Stimulated activated naive CD4-positive, alpha-beta T cell (primary cell): ENCODE results near the gene PTPRT.
"Not testable (repeated sequence)": the region's sequence is repeated elsewhere in the genome, so short reads cannot be mapped to it uniquely, and the experiment has no call there.

Experiments
- DNase-seq, 6 experiments: peaks; one replicate each; lab custom pipeline; 2025; lab: John Stamatoyannopoulos, UW

PTPRT gene

DNA sequence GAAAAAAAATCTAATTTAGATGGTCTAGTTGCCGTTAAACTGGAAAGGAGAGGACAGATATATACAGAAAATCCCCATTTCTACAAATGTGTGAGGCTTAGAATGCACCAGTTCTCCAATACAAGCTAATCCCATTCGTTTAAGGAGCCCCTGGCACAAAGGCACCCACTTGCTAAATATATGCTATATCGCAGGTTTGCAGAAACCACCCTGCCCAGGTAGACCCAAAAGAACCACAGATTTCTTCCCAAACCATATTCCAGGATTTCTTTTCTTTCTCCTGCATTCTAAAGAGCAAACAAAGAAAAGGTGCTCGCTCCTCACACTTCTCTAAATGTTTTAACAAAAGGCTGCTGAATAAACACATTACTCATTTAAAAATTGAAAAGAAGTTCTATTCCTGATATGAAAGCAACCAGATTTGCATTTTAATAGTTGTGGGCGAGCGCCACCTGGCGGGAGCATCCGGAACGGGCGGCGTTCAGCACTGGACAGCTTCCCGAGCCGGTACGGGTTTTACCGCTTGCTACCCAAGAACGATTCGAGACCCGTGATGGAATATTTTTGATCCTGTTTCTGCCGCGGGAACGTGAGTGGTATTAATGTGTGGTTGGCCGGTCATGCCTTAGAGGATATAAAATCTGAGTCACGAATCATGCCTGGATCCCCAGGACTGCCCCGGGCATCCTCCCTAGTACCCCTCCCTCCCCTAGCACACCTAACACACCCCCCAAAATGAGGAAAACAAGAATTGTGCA is 2.1 kb downstream of the PTPRT start:
- peak in 5 of 6 experiments; percentile 3 to 31 (median 20) for DNase-seq

DNA sequence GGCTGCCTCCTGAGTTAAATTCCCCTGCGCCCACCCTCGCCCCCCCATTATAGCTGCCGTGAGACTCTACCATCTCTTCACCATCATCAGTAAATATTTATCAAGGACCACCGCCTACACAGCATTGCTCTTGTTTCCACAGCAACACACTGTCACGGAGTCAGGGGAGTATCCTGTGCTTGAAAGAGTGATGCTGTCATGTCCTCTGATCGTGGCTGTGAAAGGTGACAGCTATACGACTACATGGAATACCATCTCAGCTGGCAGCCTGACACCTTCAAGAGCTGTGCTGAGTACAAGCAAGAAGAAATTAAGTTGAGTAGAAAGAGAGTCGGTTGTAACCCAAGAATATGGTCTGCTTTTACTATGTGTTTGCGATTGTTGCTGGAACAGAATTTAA is 3.4 kb downstream of the PTPRT start:
- no peak for DNase-seq

DNA sequence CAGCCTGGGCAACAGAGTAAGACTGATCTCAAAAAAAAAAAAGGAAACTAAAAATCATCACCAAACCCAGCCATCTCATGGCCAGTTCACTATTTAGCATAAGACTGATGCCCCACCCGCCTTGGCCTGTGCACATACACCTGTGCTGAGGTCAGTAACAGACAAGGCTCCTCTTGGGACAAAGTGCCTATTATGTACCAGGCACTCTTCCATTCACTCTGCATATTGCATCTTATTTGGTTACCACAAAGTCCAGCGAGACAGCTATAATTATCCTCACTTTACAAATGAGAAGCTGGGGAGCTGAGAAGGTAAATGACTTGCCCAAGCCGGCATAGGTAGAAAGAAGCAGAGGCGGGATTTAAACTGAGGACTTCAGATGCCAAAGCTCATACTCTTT is 3.8 kb downstream of the PTPRT start:
- DNase-seq: no peak

DNA sequence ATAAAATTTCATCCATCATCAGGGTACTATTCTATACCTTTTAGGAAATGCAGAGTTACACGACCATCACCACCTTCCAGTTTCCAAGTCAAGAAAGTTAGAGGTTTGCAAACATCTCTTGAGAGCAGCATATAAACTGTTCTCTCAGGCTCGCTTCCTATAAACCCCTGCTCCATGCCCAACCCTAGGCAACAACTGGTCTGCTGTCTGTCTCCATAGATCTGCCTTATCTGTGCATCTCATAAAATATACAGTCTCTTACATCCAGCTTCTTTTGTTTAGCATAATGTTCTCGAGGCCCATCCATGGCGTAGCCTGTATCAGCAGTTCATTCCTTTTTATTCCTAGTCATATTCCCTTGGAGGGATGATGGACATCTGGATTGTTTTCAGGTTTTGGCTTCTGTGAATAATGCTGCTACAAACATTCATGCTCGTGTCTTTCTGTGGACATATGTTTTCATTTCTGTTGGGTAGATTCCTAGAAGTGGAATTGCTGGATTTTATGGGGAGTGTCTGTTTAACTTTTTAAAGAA is 6.1 kb downstream of the PTPRT start:
- DNase-seq: no peak

DNA sequence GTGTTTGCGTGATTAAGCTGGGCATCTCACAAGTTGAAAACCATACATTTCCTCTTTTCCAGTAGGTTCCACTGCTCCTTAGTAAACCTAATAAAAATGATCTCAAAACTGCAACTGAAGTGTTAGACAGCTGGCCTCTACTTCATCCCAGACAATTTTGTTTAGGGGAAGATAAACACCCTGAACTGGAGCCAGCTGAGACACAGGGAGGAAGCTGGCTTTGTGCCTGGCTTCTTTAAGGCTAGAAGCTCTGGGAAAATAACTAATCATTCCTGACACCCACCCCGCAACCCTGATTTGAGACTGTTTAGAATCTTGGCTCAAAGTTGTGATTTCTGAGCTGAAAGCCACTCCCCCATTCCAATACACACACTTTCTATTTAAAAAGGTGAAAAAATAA is 11.6 kb downstream of the PTPRT start:
- no peak for DNase-seq

DNA sequence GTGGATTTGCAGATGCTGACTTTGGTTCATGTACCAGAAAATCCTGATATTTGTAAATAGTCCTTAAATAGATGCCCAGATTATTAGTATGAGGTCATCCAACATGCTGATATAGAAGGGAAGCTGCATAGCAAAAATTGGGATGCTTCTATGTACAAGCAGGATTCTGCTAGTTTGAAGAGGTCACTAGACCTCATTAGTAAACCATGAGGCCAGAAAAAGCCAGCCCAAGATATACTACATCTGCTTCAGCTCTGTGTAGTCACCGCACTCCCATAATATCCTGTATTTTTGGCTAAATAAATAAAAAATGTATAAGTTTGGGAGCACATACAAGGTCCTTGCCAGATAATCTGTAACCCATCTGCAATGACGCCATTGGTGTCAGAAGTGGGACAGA is 13.0 kb downstream of the PTPRT start:
- DNase-seq: no peak

DNA sequence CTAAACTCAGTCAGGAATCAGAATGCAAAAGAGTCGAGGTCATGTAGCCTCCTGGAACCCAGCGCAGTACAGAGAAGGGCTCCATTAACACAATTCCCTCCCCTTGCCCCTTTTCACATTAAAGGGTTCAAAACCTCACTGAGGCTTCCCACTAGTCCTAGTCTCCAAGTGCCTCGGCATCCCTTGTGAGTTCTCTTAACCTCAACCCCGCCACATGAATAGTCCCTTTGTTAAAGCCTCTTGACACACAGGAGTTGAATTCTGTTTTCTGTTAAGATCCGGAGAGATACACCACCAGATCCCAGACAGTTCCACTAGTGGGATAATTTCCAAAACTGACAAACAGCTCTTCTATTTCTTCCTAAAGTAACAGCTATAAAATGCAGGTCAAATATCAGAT is 17.8 kb downstream of the PTPRT start:
- no peak for DNase-seq

DNA sequence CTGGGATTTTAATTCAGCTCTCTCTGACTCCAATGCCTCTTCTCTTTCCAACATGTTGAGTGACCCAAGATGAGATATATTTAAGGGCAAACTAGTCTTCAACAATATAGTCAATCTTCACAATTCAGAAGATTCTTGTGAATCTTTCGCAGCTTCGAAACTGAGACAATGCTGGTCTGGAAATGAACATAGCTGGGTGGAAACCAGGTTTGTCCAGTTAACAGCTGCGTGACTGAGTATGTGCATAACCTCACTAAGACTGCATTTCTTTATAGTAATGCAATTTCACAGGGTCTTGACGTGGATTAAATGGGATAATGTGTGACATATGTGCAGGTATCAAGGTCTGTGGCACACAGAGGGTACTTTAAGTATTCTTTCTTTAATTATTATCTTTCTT is 18.9 kb downstream of the PTPRT start:
- no peak for DNase-seq

DNA sequence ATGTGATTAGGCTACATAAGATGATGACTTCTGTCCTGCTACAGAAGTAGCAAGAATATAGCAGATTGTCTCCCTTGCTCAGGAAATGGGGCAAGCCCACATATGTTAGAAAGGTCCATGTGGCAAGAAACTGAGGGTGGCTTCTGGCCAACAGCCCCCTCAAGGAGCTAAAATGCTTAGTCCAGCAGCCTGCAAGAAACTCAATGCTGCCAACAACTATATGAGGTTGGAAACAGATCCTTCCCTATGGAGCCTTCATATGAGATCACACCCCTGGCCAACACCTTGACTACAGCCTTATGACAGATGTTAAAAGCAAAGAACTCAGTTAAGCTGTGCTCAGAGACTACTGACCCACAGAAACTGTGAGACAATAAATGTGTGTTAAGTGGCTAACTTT is 22.1 kb downstream of the PTPRT start:
- no peak for DNase-seq

DNA sequence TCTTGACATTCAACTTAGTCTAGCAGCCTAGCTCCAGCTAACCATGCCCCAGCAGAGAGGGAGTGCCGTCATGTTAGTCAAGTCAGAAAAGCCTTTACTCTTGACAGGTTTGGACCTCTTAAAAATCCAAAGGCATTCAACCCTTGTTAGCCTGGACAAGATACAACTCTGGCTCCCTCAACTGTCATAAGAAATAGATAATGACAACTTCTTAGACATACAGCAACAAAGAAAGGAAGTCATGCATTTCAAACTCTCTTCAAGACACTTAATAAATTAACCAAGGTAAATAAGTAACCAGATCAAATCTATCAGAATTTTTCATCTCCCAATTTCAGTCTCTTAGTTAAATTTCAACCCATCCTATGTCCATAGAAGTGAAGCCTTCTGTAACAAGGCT is 22.7 kb downstream of the PTPRT start:
- DNase-seq: no peak

DNA sequence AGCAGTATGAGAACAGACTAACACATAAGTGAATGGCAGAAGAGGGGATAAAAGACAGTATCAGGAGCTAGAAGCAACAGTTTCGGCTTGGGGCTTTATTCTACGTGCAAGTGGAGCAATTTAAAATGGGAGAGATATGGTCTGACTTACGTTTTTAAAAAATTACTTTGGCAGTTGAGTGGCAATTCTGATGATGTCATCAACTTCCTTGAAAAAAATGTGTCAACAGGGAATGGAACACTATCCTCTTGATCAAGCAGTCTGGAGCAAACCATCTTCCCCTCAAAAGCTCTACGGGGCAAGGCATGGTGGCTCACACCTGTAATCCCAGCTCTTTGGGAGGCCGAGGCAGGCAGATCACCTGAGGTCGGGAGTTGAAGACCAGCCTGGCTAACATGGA is 24.1 kb downstream of the PTPRT start:
- DNase-seq: no peak

DNA sequence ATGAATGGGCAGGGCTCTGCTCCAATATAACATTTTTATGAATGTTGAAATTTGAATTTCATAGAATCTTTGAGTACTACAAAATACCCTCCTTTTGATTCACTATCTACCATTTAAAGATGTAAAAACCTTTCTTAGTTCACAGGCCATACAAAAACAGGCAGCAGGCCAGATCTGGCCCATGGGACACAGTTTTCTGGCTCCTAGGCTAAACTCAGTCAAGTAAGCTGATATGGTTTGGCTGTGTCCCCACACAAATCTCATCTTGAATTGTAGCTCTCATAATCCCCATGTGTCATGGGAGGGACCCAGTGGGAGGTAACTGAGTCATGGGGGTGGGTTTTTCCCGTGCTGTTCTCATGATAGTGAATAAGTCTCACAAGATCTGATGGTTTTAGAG is 25.0 kb downstream of the PTPRT start:
- not testable (repeated sequence) for DNase-seq

DNA sequence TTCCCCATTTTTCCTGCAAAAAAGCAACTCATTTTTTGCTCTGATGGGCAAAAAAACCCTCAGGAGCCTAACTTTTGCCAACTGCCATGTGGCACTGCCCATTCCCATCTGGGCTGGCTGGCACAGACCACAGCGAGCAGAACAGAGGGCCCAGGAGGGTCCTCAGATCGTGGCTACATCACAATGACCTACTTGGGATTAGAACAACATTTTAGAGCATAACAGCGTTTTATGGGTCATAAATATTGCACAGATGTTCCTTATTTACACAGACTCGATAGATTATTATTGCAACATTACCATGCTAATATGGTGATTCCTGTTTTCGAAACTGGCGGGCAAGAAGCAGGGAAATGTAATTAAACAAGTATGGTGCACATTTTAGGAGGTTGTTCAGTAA is 28.0 kb downstream of the PTPRT start:
- DNase-seq: no peak

DNA sequence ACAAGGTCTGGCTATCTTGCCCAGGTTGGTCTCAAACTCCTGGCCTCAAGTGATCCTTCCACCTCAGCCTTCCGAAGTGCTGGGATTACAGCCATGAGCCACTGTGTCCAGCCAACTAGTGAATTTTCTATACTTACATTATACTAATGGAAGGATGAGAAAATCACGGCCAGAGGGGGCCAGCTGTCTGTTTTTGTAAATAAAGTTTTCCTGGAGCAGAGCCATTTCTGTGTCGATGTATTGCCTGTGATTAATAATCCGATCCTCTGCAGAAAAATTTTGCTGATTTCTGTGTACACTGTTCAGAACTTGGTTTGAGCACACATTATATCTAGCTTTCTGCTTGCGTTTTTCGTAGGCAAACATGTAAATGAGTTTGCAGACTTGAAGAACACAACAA is 28.8 kb downstream of the PTPRT start:
- no peak for DNase-seq

DNA sequence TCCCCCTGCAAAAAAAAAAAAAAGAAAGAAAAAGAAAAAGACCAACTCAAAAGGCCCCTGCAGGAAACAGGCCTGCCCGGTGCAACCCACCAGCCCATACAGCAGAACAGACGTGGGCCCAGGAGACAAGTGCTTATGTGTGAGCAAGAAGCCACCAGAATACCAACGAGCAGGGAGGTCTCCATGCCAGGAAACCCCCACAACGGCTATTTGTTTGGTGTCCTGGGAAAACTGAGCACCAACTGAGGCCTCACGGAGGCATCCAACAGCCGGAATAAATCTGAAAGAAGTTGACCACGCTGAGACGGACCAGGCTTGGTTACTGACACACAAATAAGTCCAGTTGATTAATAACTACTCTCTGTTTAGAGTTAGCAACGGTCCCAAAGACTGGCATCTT is 29.7 kb downstream of the PTPRT start:
- DNase-seq: no peak

DNA sequence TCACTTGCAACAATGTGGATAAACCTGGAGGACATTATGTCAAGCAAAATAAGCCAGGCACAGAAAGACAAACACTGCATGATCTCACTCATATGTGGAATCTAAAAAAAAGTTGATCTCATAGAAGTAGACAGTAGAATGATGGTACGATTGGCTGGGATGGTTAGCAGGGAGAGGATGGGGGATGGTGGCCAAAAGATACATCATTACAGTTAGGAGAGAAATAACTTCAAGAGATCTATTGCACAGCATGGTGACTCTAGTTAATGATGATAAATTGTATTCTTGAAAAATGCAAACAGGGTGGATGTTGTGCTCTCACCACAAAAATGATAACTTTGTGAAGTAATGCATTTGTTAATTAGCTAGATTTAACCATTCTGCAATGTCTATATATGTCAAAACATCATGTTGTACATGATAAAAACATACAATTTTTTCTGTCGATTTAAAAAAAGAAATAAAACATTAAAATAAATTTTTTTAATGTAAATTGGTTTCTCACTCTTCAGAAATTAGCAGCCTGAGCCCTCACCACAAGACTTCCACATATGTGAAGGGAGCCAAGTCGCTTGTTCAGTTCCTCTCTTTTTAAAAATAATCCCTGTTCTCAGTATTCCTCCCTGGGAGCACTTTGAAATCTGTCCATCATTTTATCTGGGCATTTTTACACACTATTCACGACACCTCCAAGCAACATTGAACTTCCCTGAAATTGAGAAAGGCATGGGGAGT is 34.2 kb downstream of the PTPRT start:
- no peak for DNase-seq

DNA sequence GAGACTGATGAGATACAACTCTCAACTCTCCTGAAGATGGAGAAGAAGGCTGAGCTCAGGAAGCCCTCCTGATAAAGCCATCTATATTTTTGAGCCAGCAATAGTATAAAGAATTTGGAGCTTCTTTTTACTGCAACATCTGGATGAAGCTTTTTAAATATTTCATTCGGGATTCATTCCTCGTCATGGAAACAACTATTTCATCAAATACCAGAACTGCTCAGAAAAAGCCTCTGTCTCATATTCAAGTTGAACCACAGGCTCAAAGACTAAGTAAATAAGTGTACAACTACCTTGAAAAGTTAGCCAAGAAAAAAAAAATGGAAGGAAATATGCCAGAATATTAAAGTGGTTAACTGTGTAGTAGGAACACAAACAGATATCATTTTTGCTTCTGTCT is 37.8 kb downstream of the PTPRT start:
- no peak for DNase-seq

DNA sequence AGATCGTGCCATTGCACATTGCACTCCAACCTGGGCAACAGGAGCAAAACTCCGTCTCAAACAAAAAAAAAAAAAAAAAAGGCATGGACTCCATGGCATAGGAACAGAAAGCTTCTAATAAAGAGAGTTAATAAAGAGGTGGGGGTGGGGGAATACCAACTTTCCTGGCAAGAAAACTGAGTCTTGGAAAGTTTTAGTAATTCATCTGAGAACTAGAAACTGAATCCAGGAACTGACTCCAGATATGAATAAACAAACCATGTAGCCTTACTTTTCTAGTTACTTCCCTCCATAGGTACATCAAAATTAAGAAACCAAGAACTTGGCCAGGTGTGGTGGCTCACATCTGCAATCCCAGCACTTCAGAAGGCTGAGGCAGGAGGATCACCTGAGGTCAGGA is 38.5 kb downstream of the PTPRT start:
- no peak for DNase-seq

DNA sequence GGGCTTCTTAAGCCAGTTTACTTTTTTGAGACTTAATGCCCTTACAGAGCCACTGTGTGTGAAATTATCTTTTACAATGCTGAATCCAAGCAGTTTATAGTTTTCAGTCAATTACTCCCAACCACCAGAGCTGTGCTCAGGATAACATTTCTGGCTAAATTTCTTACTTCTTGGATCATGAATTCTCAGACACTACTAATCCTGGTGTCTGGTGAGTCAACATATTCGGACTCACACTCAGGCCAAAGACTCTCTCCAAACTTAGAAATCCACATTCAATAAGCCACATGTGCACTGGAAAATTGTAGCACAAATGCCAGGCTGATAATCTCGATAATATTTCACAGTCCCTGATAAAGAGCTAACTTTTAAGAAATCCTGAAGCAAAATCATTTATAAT is 49.0 kb downstream of the PTPRT start:
- no peak for DNase-seq

DNA sequence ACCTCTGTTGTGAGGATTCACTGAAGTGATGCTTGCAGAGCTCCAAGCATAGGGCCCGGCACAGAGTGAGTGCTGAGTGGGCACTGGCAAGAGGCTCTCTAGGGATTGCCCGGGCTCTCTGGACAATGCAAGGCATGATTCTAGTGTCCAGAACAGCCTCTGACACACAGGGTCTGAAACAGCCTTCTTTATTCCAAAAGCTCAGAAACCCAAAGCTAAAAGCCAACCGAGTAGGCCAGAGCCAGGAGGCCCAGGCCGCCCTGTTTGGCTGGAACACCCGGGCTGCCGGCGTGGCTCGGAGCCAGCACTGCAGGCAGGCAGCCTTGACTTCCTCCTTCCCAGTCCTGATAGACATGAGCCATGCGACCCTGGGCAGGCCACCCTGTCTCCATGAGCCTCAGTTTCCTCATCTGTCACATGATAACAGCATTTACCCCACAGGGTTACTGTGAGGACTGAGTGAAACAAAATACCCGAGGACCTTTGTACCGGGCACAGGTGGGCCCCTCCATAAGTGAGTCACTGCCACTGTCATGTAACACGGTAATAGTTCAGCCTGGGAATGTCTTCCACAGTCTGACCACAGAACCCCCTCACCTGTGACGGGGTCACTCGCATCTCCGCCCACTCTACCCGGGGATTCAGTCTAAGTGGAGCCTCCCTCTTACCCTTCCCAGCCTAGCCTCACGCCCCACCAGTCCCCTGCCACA is 51.5 kb downstream of the PTPRT start:
- DNase-seq: no peak

DNA sequence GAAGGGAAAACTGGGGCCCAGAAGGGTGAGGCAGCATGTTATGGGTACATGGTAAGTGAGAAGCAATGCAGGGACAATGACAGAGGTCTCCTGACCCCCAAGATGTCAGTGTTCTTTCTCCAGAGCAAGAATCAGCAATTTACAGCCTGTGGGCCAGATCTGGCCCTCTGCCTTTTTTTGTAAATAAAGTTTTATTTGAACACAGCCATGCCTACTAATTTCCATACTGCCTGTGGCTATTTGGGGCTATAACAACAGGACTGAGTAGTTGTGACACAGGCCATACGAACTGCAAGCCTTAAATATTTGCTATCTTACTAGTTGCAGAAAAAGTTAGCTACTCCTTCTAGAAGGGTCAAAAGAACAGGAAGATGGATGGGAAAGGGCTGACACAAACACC is 52.5 kb downstream of the PTPRT start:
- DNase-seq: no peak

DNA sequence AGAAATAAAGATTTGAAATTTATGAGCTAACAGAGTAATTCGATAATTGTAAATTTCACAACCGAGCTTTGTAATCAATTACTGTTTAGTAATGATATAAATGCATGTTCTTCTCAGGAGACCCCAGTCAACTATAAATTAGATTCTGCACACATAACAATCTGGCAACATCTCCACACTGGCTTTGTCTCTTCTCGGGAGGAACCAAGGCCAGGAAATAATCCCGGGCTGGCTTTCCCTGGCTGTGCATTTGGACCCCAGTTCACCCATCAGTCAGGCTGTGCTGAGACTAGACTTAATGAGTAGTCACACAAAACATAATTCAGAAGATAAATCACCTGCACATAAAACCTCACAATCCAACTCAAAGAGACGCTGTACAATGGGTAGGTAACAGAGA is 65.5 kb downstream of the PTPRT start:
- DNase-seq: no peak

DNA sequence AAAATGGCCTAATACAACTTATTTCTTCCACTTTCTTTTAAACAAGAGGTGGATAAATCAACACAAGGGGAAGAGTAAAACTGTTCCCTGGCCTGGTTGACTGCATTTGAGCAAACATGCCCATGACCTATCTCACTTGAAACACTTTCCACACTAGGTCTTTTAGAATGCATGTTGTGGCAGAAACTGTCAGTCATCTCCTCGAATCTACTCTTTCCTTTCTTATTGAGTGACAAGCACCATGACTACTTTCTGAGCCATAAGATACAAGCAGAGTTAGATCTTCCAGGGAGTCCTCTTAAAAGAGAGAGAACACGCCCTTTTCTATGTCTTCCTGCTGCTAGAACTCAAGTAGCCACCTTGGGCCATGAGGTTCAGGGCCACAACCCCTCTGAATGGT is 66.5 kb downstream of the PTPRT start:
- no peak for DNase-seq
